GM12872 (cell line): Measurements from ENCODE around the gene PIWIL1.

Experiments used
- CTCF ChIP-seq: IDR thresholded peaks from 3 replicates; pipeline ENCODE4 v1.5.1; 2011; ENCODE audit warnings: low read depth, mild to moderate bottlenecking, low read length, moderate library complexity; ENCODE audit not compliant: insufficient read depth

The PIWIL1 gene

GRCh38 chr12:130357729-130358330 is 20.1 kb downstream of the PIWIL1 start:
- no peak for TF ChIP-seq CTCF

DNA sequence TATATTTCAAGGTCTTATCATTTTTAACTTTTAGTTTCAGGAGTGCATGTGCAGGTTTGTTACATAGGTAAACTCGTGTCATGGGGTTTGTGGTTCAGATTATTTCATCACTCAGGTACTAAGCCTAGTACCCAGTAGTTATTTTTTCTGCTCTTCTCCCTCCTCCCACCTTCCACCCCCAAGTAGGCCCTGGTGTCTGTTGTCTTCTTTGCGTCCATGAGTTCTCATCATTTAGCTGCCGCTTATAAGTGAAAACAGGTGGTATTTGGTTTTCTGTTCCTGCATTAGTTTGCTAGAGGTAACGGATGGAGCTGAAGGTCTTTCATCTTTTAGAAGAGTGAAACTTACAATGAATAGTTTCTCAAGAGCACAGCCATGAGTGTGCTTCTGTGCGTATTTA is 24.4 kb downstream of the PIWIL1 start:
- no peak for TF ChIP-seq CTCF

- TF ChIP-seq CTCF: no peak
Measured at GRCh38 chr12:130364578-130364977, 26.9 kb downstream of the PIWIL1 start.

DNA sequence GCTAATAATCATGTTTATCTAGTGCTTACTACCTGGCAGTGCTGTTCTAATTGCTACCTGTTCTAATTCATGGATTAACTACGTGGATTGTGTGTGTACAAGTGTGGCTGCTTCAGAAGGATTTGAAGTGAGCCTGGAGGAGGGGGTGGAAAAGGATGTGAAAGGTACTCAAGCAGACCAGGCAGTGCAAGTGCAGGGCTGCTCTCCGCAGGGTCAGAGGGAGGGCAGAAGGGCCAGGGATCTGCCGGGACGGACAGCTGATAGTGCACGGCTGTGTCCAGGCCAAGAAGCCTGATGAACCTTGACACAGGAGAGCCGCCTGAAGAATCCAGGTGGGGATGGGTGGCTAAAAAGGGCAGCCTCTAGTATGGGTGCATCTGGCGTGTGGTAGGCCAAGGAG is 28.5 kb downstream of the PIWIL1 start:
- TF ChIP-seq CTCF: no peak

GRCh38 chr12:130367003-130367402 is 29.3 kb downstream of the PIWIL1 start:
- TF ChIP-seq CTCF: no peak

DNA sequence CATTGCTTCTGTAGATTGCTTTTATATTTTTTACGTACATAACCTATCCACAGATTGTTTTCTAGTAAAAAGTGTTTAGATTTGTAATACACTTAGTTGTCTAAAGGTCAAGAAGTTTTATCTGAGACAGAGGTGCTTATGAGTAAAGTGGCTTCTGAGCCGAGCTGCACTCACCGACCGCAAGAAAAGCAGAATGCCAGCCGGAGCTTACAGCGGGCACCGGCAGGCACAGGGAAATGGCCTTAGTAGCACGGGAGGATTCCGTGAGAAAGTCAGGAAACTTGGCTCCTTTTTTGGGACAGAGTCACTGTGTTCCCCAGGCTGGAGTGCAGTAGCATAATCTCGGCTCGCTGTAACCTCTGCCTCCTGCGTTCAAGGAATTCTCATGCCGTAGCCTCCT is 29.8 kb downstream of the PIWIL1 start:
- no peak for TF ChIP-seq CTCF

DNA sequence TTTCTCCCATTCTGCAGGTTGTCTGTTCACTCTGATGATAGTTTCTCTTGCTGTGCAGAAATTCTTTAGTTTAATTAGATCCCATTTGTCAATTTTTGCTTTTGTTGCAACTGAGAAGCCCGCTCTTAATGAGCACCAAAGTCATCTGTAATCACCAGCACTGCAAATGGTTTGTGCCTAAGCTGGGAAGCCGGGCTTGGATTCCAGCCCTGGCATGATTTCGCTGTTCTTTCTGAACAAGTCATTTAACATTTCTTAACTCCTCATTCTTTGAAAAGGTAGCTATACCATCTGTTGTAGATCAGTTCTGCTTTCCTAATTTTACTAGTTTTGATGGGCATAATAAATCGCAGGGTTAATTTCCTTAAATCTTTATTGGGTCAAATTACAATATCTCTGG is 32.1 kb downstream of the PIWIL1 start:
- TF ChIP-seq CTCF: no peak
